Stimulated activated CD4-positive, alpha-beta T cell treated with anti-CD3 and anti-CD28 coated beads, Interleukin-1b, Interleukin-23, amount 100 ng/mL, for 48 hours (primary cell): Measurements from ENCODE around the gene C1GALT1.

Source experiments
- DNase-seq: peaks from one replicate; pipeline ENCODE4 v3.0.0-alpha.2; 2020

The C1GALT1 gene

DNA sequence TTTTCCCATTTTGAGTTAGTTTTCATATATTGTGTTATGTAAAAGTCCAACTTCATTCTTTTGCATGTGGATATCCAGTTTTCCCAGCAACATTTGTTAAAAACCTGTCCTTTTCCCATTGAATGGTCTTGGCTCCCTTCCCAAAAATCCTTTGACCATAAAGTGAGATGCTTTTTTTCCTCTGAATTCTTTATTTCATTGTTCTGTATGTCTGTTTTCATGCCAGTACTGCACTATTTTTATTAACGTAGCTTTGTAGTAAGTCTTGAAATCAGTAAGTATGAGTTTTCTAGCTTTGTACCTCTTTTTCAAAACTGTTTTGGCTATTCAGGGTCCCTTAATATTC lies 20.0 kb downstream of the C1GALT1 start:
- DNase-seq = no peak

DNA sequence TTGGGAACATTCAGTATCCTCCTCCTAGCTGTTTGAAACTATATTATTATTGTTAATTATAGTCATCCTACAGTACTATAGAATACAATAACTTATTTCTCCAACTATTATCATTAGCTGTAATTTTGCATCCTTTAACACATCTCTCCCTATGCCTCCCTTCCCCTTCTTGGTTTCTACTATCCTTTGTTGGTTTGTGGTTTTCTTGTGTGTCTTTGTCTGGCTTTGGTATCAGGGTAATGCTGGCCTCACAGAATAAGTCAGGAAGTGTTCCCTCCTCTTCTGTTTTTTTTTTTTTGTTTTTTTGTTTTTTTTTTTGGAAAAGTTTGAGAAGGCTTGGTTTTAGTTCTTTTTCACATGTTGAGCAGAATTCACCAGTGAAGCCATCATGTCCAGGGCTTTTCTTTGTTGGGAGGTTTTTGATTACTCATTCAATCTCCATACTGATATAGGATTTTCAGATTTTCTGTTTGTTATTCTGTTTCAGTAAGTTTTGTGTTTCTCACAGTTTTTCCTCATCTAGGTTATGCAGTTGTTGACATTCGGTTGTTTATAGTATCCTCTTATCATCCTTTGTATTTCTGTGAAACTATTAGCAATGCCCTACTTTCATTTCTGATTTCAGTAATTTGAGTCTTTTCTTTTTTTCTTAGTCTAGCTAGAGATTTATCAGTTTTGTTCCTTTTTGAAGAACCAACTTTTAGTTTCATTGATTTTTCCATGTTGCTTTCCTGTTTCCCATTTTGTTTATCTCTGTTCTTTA lies 21.6 kb downstream of the C1GALT1 start:
- no peak for DNase-seq

DNA sequence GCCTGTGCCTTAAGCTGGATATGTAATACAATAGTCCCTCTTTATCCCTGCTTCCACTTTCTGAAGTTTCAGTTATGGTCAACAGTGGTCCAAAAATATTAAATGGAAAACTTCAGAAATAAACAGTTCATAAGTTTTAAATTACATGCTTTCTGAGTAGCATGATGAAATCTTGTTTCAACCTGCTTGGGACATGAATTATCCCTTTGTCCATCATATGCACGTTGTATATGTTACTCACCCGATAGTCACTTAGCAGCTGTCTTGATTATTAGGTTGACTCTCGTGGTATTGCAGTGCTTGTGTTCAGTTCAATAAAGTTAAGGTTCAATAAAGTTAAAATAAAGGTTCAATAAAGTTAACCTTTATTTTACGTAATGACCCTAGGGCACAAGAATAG lies 25.5 kb downstream of the C1GALT1 start:
- DNase-seq = no peak

- DNase-seq = no peak
Measured at GRCh38 chr7:7208520-7208919, 26.2 kb downstream of the C1GALT1 start.

DNA sequence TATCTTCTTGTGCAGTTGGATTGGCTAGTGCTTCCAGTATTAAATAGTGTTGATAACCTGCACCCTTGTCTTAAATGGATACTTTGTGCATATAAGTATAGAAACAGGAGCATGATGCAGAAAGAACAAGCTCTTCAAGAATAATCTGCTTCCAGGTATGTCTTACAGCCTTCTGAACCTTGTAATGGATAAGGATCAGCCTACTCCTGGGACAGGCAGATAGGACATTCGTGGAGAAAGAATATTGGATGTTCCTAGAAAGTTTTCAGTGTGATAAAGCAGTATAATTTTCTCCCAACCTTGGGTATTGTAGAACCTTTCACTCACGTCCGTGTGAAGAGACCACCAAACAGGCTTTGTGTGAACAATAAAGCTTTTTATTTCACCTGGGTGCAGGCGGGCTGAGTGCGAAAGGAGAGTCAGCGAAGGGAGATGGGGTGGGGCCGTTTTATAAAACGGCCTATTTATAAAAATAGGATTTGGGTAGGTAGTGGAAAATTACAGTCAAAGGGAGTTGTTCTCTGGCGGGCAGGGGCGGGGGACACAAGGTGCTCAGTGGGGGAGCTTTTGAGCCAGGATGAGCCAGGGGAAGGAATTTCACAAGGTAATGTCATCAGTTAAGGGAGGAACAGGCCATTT lies 27.2 kb downstream of the C1GALT1 start:
- DNase-seq = no peak

DNA sequence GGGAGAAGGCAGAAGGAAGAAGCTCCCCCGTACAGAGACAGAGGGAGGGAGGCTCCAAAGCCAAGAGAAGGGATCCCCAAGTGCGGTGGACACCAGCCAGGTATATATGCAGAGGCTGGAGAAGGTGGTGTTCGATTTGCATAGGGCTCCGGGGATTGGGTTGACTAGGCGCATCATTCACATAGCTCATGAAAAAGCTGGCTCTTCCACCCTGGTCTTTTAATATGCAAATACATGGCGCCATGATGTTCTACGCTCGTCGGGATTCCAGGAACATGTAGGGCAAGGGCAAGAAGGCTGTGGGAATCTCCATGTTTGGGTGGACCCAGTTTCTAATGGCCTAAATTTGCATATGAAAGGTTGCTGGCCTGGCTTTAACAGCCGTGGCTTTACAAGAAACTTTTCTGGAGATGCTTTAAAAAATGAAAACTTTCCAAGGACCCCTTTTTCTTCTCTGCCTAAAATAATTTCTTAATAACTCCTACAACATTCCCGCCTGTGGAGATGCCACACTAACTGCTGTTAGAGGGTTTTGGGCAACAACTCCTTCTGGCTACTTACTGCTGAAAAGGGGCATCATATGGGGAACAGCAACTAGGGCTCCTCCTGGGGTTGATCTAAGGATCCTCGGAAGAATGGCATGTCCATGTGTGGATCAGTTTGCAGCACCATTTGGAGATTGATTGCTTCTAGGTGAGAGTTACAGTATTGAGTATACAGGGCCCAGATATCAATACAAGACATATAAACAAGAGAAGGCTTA lies 28.3 kb downstream of the C1GALT1 start:
- no peak for DNase-seq

DNA sequence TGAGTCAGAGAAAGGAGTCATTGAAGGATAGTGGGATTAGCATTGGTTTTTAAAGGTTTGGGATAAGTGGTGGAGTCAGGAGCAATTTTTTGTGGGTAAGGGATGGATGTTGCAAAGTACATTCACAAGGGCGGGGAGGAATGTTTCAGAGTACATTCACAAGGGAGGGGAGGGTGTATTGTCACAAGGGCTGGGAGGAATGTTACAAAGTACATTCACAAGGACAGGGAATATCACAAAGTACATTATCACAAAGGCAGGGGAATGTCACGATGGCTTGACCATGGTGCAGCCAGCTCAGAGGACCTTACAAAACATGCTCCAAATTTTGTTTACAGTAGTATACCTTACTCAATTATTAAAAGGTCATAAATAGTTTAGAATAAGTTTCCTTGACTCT lies 30.3 kb downstream of the C1GALT1 start:
- DNase-seq = no peak

DNA sequence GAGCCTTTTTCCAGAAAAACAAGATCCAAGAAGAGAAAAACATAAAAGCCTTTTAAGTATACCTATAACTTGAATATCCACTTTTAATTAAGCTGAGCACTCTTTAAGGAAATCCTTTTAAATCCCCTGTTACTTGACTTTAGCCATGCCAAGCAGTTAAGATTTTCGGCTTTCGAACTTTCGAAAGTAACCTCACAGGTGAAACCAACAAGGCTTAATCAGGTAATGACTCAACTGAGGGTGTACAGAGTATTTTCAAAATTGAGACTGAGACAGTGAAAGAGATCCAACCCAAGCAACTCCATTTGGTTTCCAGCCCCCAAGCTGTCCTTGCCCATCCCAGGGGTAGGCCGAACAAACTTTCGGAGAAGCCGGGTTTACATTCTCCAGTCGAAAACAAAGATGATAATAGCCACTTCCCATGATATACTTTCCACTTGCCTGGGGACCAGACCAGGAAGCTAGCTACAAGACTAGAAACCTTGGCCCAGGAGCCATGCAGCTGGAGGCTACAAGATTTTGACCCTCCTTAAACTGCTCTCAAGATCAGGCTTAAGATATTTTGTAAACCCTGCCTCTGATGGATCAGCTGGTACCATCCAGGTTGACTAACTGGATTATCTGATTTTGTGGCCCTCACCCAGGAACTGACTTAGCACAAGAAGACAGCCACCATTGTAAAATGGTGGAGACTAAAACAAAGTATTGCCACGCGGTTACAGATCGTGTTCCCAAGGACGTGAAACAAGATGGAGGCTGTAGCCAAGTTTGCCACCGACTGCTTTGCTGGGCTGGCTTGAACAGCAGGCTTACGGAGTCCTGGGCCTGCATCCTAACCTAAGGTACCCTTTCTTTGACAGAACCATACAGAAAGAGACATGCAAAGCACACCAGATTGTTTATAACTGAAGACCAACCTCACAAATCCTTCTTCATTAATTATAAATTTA lies 32.3 kb downstream of the C1GALT1 start:
- no peak for DNase-seq

GRCh38 chr7:7216279-7216678 lies 33.9 kb downstream of the C1GALT1 start:
- no peak for DNase-seq

DNA sequence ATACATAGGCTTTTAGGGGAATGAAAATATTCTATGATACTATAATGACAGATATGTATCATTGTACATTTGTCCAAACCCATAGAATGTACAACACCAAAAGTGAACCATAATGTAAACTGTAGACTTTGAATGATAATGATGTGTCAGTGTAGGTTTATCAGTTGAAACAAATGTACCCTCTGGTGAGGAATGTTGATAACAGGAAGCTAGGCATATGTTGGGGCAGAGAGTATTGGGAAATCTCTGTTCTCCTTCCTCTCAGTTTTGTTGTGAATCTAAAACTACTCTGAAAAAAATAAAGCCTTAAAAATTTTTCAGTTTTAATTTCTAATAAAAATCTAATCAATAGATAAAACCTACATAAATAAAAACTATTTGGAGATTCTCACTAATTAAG lies 36.9 kb downstream of the C1GALT1 start:
- DNase-seq = no peak

GRCh38 chr7:7220821-7221220 lies 38.5 kb downstream of the C1GALT1 start:
- DNase-seq = no peak

DNA sequence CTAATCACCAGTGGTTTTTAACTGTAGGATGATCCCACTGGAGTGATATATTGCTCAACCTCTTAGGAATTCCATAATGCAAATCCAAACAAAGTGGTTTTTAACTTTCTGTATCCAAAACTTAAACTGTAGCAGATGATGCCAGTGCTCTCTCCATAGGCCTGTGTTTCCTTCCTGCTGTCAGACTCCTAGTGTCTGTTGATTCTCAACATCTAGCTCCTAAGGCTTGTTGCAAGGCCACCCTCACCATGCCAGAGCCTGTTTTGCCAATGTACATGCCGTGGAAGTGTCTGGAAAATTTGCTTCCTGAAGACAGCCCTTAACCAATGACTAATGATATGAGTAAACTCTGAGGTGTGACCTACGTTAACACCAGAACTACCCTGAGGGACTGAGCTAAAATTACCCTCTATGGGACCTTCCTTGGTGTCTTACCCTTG lies 39.3 kb downstream of the C1GALT1 start:
- DNase-seq = no peak

- no peak for DNase-seq
Measured at GRCh38 chr7:7223250-7223649, 40.9 kb downstream of the C1GALT1 start.

DNA sequence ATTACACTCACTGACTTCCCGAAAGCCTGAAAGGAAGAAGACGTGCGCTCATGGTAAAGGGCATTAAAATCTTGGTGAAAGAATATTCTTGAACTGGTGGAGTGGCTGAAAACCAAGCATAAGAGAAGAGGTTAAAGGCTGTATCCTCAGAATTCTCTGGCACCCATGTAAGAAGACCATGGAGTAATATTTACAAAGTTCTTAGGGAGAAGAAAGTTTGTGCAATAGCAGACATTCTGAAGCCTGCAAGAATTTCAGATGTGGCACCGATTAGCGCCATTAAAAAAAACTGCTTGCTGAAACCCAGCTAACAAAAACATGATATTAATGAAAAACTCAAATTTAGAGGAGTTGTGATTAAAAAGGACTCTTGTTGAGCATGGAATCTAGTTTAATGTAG lies 44.1 kb downstream of the C1GALT1 start:
- no peak for DNase-seq

- no peak for DNase-seq
Measured at GRCh38 chr7:7228472-7228871, 46.1 kb downstream of the C1GALT1 start.

- DNase-seq = no peak
Measured at GRCh38 chr7:7228967-7229366, 46.6 kb downstream of the C1GALT1 start.

GRCh38 chr7:7231000-7231399 lies 48.7 kb downstream of the C1GALT1 start:
- no peak for DNase-seq

GRCh38 chr7:7231865-7232264 lies 49.5 kb downstream of the C1GALT1 start:
- DNase-seq = no peak

GRCh38 chr7:7235347-7235746 lies 53.0 kb downstream of the C1GALT1 start:
- no peak for DNase-seq

DNA sequence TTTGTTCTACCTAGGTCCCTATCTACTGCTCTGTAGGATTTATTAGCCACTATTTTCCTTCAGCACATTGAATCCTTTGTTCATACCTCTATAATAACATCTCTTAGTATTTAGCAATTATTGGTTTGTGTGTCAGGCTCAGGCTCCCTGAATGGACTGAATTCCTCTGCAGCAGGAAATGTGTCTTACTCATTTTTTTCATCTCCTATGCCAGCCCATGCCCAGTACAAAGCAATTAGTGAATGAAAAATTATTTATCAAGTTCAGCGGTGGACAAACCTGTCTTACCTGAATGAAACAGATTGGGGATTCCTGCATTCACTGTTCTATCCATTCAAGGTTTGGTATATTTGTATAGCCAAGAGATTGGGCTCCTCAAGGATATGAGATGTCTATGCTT lies 53.7 kb downstream of the C1GALT1 start:
- DNase-seq = no peak

DNA sequence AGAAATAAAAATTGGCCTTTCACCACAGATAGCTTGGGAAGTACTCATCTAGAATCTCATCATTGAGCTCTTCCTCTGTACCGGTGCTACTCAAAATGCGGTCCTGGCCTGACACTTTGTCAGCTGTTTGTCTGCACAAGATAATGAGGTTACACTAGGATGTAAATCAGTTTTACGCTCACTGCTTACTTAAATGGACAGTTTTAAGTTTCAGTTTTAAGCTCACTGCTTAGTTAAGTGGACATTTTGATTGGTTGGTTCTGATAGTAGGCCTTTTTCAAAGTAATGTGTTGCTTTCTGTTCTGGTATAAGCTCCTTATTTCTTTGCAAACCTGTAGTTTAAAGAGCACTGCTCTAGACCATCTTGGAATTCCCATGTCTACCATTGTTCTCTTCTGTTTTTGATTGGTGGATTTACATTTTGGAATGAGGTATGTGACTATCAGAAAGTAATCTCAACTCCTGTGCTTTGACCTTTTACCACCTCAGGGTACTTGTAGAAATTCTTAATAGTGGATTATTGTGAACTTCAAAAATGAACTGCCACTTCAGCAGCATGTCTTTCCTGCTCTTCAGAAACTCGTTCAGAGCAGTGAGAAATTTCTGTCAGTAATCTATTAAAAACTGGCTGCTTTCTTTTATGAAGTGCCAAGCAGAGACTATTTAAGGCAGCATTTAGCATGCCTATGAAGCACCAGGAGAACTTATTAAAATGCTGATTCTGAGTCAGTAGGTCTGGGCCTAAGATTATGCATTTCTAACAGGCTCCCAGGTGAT lies 55.0 kb downstream of the C1GALT1 start:
- DNase-seq = no peak

- no peak for DNase-seq
Measured at GRCh38 chr7:7237978-7238267, 55.6 kb downstream of the C1GALT1 start.
